ENCODE data around the gene FAM227B. TPM values are rescaled to one million over a fixed set of nuclear protein-coding genes. Genes with fewer than 3 reads are reported as not detected.
"Not testable (repeated sequence)": the region's sequence is repeated elsewhere in the genome, so short reads cannot be mapped to it uniquely, and the experiment has no call there.

FAM227B gene
- total RNA-seq, 2 donors from 2014 or later: 8.3 to 12.9 TPM

DNA sequence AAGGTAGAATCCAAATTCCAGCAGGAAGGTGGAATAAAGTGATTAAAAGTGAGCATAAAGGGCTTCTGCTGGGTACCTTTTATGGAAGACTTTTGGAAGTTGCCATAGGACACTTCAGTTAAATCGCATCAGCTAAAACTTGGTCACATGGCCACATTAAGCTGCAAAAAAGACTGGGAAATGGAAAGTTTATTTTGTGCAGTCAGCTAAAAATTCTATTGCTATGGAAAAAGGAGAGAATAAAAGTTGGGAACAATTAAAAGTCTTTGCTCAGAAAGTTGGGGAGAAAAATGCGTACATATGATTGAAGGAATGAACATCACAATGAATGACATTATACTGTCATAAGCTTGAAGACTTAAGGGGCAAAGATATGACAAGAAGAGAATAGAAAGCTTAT is 148.3 kb downstream of the FAM227B start:
- 89% methylated on average over 2 of the region's 2 CpGs for WGBS
- intact Hi-C loops (cut with DNase I): loop anchor here (10.0 kb wide), 1 partner anchor 48 kb away; the partner anchor contains the start of gene FGF7
- Histone ChIP-seq H3K4me1 (replicated peaks) (no peaks in the 10 kb centered on the region), H3K27me3 (replicated peaks; ENCODE audit: insufficient read depth) (no peaks in the 10 kb centered on the region), H3K36me3 (no peaks in the 10 kb centered on the region), H3K4me3 (no peak overlapping the region), H3K9me3 (no peaks in the 10 kb centered on the region), H3K27ac (no peak overlapping the region)
- DNase-seq (ENCODE audit: low spot score): no peak
- TF ChIP-seq POLR2AphosphoS5 (IDR thresholded peaks at IDR 0.05) (no peak), POLR2A (IDR thresholded peaks at IDR 0.05) (no peak)
- TF ChIP-seq, protein P1, sequence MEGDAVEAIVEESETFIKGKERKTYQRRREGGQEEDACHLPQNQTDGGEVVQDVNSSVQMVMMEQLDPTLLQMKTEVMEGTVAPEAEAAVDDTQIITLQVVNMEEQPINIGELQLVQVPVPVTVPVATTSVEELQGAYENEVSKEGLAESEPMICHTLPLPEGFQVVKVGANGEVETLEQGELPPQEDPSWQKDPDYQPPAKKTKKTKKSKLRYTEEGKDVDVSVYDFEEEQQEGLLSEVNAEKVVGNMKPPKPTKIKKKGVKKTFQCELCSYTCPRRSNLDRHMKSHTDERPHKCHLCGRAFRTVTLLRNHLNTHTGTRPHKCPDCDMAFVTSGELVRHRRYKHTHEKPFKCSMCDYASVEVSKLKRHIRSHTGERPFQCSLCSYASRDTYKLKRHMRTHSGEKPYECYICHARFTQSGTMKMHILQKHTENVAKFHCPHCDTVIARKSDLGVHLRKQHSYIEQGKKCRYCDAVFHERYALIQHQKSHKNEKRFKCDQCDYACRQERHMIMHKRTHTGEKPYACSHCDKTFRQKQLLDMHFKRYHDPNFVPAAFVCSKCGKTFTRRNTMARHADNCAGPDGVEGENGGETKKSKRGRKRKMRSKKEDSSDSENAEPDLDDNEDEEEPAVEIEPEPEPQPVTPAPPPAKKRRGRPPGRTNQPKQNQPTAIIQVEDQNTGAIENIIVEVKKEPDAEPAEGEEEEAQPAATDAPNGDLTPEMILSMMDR (IDR thresholded peaks at IDR 0.05): no peak

DNA sequence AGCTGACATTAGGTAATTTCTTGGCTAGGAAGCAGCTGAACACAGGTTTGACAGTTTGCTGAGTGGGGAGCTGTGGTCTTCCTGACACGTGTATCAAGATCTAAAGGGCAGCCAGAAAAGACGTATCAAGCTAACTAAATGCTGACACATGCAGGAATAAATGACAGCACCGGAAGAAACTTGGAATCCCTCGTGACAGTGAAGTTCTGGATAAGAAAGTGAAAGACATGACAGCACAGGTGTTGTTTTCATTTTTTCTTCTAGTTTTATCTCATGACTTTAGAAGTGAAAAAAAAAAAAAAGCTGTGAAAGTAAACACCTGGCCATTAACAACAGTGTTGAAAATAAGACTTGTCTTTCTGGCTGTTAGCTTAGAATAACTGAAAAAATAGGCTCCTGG is 148.9 kb downstream of the FAM227B start:
- no peaks in the 10 kb centered on the region for H3K4me1 ChIP-seq (replicated peaks)
- H3K36me3 ChIP-seq: no peaks in the 10 kb centered on the region
- H3K4me3 ChIP-seq: no peak overlapping the region
- 54% methylated on average over 4 of the region's 4 CpGs for WGBS
- no peak for DNase-seq (ENCODE audit: low spot score)
- H3K27ac ChIP-seq: no peak overlapping the region
- intact Hi-C loops (cut with DNase I): loop anchor here (10.0 kb wide), 1 partner anchor 47 kb away; the partner anchor contains the start of gene FGF7
- no peaks in the 10 kb centered on the region for H3K27me3 ChIP-seq (replicated peaks; ENCODE audit: insufficient read depth)
- H3K9me3 ChIP-seq: no peaks in the 10 kb centered on the region
- TF ChIP-seq POLR2AphosphoS5 (IDR thresholded peaks at IDR 0.05) (no peak), POLR2A (IDR thresholded peaks at IDR 0.05) (no peak)
- TF ChIP-seq, protein P1 (IDR thresholded peaks at IDR 0.05): no peak

DNA sequence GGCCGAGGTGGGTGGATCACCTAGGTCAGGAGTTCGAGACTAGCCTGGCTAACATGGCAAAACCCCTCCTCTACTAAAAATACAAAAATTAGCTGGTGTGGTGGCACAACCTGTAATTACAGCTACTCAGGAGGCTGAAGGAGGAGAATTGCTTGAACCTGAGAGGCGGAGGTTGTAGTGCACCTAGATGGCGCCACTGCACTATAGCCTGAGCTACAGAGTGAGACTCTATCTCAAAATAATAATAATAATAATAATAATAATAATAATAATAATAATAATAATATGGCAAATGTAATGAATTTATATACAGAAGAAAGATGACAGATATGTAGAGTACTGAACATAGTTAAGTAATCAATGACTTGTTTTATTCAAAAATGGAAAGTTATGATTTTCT is 149.4 kb downstream of the FAM227B start:
- H3K27me3 ChIP-seq (replicated peaks; ENCODE audit: insufficient read depth); H3K27ac ChIP-seq; DNase-seq (ENCODE audit: low spot score); H3K4me1 ChIP-seq (replicated peaks); H3K36me3 ChIP-seq; H3K4me3 ChIP-seq; H3K9me3 ChIP-seq: not testable (repeated sequence)
- 89% methylated on average over 4 of the region's 4 CpGs for WGBS
- intact Hi-C loops (cut with DNase I): loop anchor here (10.0 kb wide), 1 partner anchor 46 kb away; the partner anchor contains the start of gene FGF7

DNA sequence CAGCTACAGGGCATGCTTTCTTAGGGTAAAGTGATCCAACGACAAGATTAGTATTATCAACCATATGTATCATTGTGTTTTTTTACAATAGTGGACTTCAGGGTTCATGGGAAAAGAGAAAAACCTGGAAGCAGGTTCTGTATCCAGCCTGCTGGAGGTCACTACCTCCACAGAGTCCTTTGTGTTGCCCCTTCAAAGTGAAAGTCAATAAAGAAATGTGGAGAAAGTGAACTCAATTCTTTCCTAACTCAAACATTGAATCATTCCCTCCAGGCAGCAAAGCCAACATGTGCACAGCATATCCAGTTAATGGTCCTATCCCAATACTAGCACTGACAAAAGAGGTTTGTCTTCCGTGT is 152.2 kb downstream of the FAM227B start:
- 20% methylated on average over 2 of the region's 2 CpGs for WGBS
- no peaks in the 10 kb centered on the region for H3K36me3 ChIP-seq
- no peak for DNase-seq (ENCODE audit: low spot score)
- no peaks in the 10 kb centered on the region for H3K9me3 ChIP-seq
- no peaks in the 10 kb centered on the region for H3K27me3 ChIP-seq (replicated peaks; ENCODE audit: insufficient read depth)
- no peak overlapping the region for H3K4me3 ChIP-seq
- TF ChIP-seq POLR2A (IDR thresholded peaks at IDR 0.05) (no peak), POLR2AphosphoS5 (IDR thresholded peaks at IDR 0.05) (no peak)
- TF ChIP-seq, protein P1 (IDR thresholded peaks at IDR 0.05): no peak
- H3K4me1 ChIP-seq (replicated peaks): no peaks in the 10 kb centered on the region
- no peak overlapping the region for H3K27ac ChIP-seq
- intact Hi-C loops (cut with DNase I): no loop called here

DNA sequence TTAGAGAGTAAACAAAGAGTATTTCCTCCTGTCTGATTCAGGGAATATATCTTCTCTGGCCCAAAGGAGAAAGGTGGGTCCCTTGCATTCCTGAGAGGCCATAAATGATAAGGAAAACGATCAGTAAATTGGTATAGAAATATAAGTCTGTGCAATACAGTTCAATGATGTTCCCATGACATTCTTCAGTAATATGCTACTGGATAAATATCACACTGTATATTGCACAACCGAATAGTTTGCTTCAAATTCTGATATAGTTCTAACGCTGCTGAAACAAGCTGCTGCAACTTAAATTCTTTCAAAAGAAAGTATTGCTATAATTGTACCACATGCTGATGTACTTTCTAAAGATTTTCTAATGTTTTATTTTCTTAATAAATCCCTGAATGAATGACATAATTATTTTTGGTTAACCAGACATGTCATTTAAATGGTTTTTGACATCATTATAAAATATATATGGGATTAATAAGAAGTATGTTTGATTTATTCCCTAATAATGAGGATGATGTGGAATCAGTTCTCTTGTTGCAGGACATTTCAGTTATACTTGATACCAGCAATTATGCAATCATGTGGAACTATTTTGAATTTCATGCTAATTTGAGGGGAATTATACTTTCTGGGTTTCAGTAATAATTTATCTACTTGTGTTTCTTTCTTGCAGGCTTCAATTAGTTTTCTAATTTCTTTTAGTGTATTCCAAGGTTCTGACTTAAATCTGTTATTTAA is 152.7 kb downstream of the FAM227B start:
- Histone ChIP-seq H3K27ac (no peak overlapping the region), H3K4me3 (no peak overlapping the region), H3K4me1 (replicated peaks) (no peaks in the 10 kb centered on the region), H3K27me3 (replicated peaks; ENCODE audit: insufficient read depth) (no peaks in the 10 kb centered on the region), H3K36me3 (no peaks in the 10 kb centered on the region), H3K9me3 (no peaks in the 10 kb centered on the region)
- intact Hi-C loops (cut with DNase I): no loop called here
- TF ChIP-seq POLR2AphosphoS5 (IDR thresholded peaks at IDR 0.05): no peak
- no peak for TF ChIP-seq POLR2A (IDR thresholded peaks at IDR 0.05)
- TF ChIP-seq, protein P1 (IDR thresholded peaks at IDR 0.05): no peak
- no peak for DNase-seq (ENCODE audit: low spot score)
- whole genome bisulfite sequencing: 65% methylated on average over 3 of the region's 3 CpGs
